T-helper 2 cell treated with Interferon-gamma antibody and Interleukin-4, amounts not matched to agents 5 μg/mL and 100 μg/mL, for 36 hours (primary cell): Measurements from ENCODE around the gene LCOR.

Source experiments
- DNase-seq: peaks from one replicate; pipeline ENCODE4 v3.0.0; 2021; ENCODE audit warnings: low spot score
- H3K27ac Mint-ChIP-seq: one replicate; pipeline ENCODE4 v1.8.0; 2021; ENCODE audit warnings: mild to moderate bottlenecking, mixed read lengths
- H3K27me3 Mint-ChIP-seq: one replicate; pipeline ENCODE4 v1.8.0; 2021; ENCODE audit warnings: low read depth, mixed read lengths
- H3K36me3 Mint-ChIP-seq: one replicate; pipeline ENCODE4 v1.8.0; 2021; ENCODE audit warnings: low read depth, mixed read lengths
- H3K4me1 Mint-ChIP-seq: one replicate; pipeline ENCODE4 v1.8.0; 2021; ENCODE audit warnings: low read depth, mixed read lengths
- H3K4me3 Mint-ChIP-seq: one replicate; pipeline ENCODE4 v1.8.0; 2022; ENCODE audit warnings: mild to moderate bottlenecking, moderate library complexity, mixed read lengths
- H3K9me3 Mint-ChIP-seq: one replicate; pipeline ENCODE4 v1.8.0; 2021; ENCODE audit warnings: mixed read lengths

LCOR gene

GRCh38 chr10:97001183-97001991 is 169.3 kb downstream of the LCOR start:
- H3K9me3 Mint-ChIP-seq, result peaks cover 8% of the 10 kb centered on the region
- no peaks in the 10 kb centered on the region for H3K4me1 Mint-ChIP-seq
- H3K27ac Mint-ChIP-seq, result no peak overlapping the region
- H3K27me3 Mint-ChIP-seq, result no peaks in the 10 kb centered on the region
- H3K4me3 Mint-ChIP-seq, result no peak overlapping the region
- no peaks in the 10 kb centered on the region for H3K36me3 Mint-ChIP-seq
- DNase-seq, result no peak

DNA sequence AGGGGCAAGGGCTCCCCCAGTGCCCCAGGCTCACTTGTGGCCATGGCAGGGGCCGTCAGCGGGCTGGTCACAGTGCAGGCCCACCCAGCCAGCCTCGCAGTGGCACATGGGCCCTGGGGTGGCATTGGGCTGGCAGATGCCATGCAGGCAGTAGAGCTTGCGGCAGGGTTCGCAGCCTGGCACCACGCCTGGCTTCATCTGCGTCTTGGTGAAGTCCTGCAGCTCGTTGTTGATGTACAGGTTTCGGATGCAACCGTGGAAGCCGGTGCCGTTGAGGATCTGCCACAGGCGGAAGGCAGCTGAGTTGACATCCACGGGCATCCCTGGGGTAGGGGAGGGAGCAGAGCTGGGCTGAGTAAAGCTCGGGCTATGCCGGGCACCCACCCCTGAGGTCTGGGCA is 170.6 kb downstream of the LCOR start:
- Mint-ChIP-seq H3K4me3 (no peak overlapping the region), H3K9me3 (peaks cover 21% of the 10 kb centered on the region), H3K36me3 (no peaks in the 10 kb centered on the region), H3K27me3 (no peaks in the 10 kb centered on the region), H3K4me1 (no peaks in the 10 kb centered on the region), H3K27ac (no peak overlapping the region)
- no peak for DNase-seq

DNA sequence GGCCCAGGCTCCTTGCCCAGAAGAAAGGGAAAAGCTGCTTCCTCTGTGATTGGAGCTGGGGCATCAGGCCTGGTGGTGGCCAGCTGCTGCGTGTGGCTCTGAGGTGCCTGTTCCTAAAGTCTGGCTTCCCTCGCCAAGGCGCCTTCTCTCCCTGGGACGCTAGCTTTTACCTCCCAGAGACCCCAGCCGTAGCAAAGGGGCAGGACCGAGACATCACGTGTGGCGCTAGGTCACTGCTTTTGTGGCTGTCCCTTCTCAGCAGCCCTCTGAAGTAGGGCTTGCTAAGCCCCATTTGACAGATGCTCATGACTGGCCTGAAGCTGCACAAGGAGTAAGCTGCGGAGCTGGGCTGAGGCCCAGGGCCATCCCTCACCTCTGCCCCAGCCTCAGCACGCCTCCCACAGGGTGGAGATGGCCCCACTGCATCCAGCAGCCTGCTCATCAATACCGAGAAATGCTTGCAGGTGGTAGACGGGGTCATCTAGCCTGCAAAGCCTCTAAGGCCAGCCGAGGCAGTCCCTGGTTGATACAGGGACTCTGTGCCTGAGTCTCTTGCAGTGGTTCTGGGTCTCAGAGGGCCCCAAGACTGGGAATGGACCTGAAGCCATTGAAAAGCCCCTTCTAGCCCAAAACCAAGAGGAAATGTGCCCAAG is 171.2 kb downstream of the LCOR start:
- Mint-ChIP-seq H3K4me3 (no peak overlapping the region), H3K27ac (no peak overlapping the region), H3K9me3 (peaks cover 26% of the 10 kb centered on the region), H3K36me3 (no peaks in the 10 kb centered on the region), H3K4me1 (no peaks in the 10 kb centered on the region), H3K27me3 (no peaks in the 10 kb centered on the region)
- no peak for DNase-seq

DNA sequence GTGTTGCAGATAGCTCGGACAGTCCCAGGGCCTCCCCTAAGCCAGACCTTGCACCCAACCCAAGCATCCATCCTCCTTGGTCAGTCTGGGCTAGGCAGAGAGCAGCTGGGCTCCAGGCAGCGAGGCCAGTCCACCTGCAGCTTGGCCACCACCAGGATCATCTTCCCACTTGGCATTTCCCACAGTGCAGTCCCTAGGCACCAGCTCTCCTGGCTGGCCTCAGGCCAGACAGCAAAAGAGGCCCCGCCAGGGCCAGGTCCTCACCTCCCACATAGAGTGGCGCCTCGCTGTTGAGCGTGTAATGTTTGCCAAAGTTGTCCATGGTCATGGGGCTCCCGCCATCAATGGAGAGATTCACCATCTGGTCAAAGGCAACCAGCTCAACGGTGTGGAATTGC is 171.7 kb downstream of the LCOR start:
- no peaks in the 10 kb centered on the region for H3K4me1 Mint-ChIP-seq
- no peak overlapping the region for H3K4me3 Mint-ChIP-seq
- H3K36me3 Mint-ChIP-seq, result no peaks in the 10 kb centered on the region
- no peak overlapping the region for H3K27ac Mint-ChIP-seq
- no peaks in the 10 kb centered on the region for H3K27me3 Mint-ChIP-seq
- no peak for DNase-seq
- H3K9me3 Mint-ChIP-seq, result peaks cover 26% of the 10 kb centered on the region

- Mint-ChIP-seq H3K9me3 (peaks cover 26% of the 10 kb centered on the region), H3K4me3 (no peak overlapping the region), H3K27me3 (no peaks in the 10 kb centered on the region), H3K4me1 (no peaks in the 10 kb centered on the region), H3K27ac (no peak overlapping the region), H3K36me3 (no peaks in the 10 kb centered on the region)
- no peak for DNase-seq
Measured at GRCh38 chr10:97004591-97004990, 172.5 kb downstream of the LCOR start.

GRCh38 chr10:97005349-97005748 is 173.3 kb downstream of the LCOR start:
- Mint-ChIP-seq H3K27ac (no peak overlapping the region), H3K36me3 (no peaks in the 10 kb centered on the region), H3K9me3 (peaks cover 26% of the 10 kb centered on the region), H3K27me3 (no peaks in the 10 kb centered on the region), H3K4me1 (no peaks in the 10 kb centered on the region), H3K4me3 (no peak overlapping the region)
- no peak for DNase-seq

DNA sequence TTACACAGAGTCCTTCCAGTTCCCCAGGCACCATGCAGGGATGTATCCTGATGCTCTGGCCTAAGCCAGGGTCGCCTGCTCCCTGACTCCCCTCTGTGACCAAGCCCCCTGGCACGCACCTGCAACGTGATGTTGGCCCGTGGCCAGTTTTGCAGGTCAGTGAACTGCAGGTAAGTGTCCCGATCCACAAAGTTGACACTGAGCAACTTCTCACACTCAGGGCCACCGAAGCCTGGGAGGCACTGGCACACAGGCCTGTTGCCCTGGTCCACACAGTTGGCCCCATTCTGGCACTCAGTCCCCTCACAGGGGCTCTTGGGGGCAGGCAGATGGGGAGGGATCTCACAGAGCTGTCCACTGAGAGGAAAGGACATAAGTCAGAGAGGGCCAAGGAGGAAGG is 174.3 kb downstream of the LCOR start:
- no peaks in the 10 kb centered on the region for H3K27me3 Mint-ChIP-seq
- peaks cover 26% of the 10 kb centered on the region for H3K9me3 Mint-ChIP-seq
- H3K4me1 Mint-ChIP-seq, result no peaks in the 10 kb centered on the region
- H3K27ac Mint-ChIP-seq, result no peak overlapping the region
- H3K4me3 Mint-ChIP-seq, result no peak overlapping the region
- DNase-seq, result no peak
- no peaks in the 10 kb centered on the region for H3K36me3 Mint-ChIP-seq

GRCh38 chr10:97007417-97007816 is 175.3 kb downstream of the LCOR start:
- Mint-ChIP-seq H3K9me3 (peaks cover 26% of the 10 kb centered on the region), H3K27me3 (no peaks in the 10 kb centered on the region), H3K27ac (no peak overlapping the region), H3K4me1 (no peaks in the 10 kb centered on the region), H3K4me3 (no peak overlapping the region), H3K36me3 (no peaks in the 10 kb centered on the region)
- DNase-seq, result no peak

- no peaks in the 10 kb centered on the region for H3K36me3 Mint-ChIP-seq
- H3K4me1 Mint-ChIP-seq, result peaks cover 7% of the 10 kb centered on the region
- H3K9me3 Mint-ChIP-seq, result peaks cover 22% of the 10 kb centered on the region
- no peaks in the 10 kb centered on the region for H3K27me3 Mint-ChIP-seq
- H3K27ac Mint-ChIP-seq, result no peak overlapping the region
- H3K4me3 Mint-ChIP-seq, result no peak overlapping the region
- DNase-seq, result no peak
Measured at GRCh38 chr10:97010695-97011206, 178.7 kb downstream of the LCOR start.

GRCh38 chr10:97011397-97011796 is 179.3 kb downstream of the LCOR start:
- H3K27ac Mint-ChIP-seq, result no peak overlapping the region
- no peaks in the 10 kb centered on the region for H3K36me3 Mint-ChIP-seq
- no peaks in the 10 kb centered on the region for H3K27me3 Mint-ChIP-seq

DNA sequence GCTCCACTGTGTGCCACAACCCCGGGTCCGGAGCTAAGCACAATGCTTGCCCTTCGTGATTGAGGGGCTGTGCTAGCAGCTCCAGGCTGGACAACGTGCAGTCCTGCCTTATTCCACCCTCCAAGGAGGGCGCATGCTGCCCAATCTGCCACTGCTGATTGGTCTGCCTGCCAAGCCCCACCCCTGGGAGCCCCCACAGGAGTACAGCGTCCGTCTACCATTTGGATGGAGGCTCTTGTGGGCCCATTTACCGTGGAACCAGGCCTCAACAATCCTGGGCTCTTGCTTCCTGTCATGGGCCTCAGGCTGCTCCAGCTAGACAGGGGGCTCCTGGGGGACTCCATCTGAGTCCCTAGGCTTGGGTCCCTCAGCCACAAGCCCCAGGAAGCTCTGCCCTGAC is 180.4 kb downstream of the LCOR start:
- no peak overlapping the region for H3K4me3 Mint-ChIP-seq
- no peaks in the 10 kb centered on the region for H3K27me3 Mint-ChIP-seq
- peaks cover 18% of the 10 kb centered on the region for H3K4me1 Mint-ChIP-seq
- H3K27ac Mint-ChIP-seq, result no peak overlapping the region
- no peak for DNase-seq
- H3K36me3 Mint-ChIP-seq, result no peaks in the 10 kb centered on the region
- peaks cover 7% of the 10 kb centered on the region for H3K9me3 Mint-ChIP-seq

More at GRCh38 chr10:97011397-97011796, 179.3 kb downstream of the LCOR start:
- no peak for DNase-seq
- Mint-ChIP-seq H3K4me1 (peaks cover 8% of the 10 kb centered on the region), H3K4me3 (no peak overlapping the region), H3K9me3 (peaks cover 17% of the 10 kb centered on the region)

- no peak for DNase-seq
- H3K36me3 Mint-ChIP-seq, result no peaks in the 10 kb centered on the region
- peaks cover 18% of the 10 kb centered on the region for H3K4me1 Mint-ChIP-seq
- H3K27ac Mint-ChIP-seq, result no peak overlapping the region
- H3K4me3 Mint-ChIP-seq, result no peak overlapping the region
- no peaks in the 10 kb centered on the region for H3K27me3 Mint-ChIP-seq
- H3K9me3 Mint-ChIP-seq, result no peaks in the 10 kb centered on the region
Measured at GRCh38 chr10:97013568-97013967, 181.5 kb downstream of the LCOR start.

DNA sequence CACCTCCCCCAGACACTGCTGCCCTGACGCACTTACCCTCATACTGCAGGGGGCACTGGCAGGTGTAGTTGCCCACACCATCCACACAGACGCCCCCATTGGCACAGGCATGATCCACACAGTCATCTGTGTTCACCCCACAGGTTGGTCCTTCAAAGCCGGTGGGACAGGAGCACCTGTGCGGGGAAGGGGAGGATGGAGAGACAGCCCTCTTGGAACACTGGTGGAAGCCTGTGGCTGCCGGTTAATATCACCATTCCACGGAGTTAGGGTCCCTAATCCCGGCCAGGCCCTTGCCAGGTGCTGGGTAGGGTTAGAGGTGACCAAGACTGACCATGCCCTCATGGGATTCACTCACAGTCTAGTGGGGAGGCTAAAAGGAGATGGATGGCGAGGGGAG is 181.9 kb downstream of the LCOR start:
- Mint-ChIP-seq H3K36me3 (no peaks in the 10 kb centered on the region), H3K27ac (no peak overlapping the region), H3K4me1 (peaks cover 18% of the 10 kb centered on the region), H3K27me3 (no peaks in the 10 kb centered on the region), H3K9me3 (no peaks in the 10 kb centered on the region), H3K4me3 (no peak overlapping the region)
- DNase-seq, result no peak

DNA sequence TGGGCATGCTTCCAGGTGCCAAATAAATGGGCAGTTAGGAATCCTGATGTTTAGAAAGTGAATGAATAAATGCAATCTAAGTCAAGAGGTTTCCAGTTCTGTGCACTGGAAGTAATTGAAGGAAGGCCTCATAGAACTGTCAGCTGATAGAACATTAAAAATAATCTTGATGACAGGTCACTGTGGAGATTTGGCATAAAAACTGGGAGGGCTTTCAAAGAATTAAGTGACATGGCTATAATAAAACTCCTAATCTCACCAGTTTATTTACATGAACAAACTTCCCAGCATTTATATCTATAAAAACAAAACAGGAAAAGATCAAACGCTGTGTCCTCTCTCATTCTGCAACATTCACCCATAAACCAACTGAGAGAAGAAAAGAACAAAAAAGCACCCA is 183.1 kb downstream of the LCOR start:
- Mint-ChIP-seq H3K4me3 (no peak overlapping the region), H3K27me3 (no peaks in the 10 kb centered on the region), H3K27ac (no peak overlapping the region), H3K36me3 (no peaks in the 10 kb centered on the region), H3K4me1 (peaks cover 18% of the 10 kb centered on the region), H3K9me3 (no peaks in the 10 kb centered on the region)
- DNase-seq, result no peak
